ENCODE data around the gene PHF1.
"Not testable (repeated sequence)": the region's sequence is repeated elsewhere in the genome, so short reads cannot be mapped to it uniquely, and the experiment has no call there.

PHF1 gene

DNA sequence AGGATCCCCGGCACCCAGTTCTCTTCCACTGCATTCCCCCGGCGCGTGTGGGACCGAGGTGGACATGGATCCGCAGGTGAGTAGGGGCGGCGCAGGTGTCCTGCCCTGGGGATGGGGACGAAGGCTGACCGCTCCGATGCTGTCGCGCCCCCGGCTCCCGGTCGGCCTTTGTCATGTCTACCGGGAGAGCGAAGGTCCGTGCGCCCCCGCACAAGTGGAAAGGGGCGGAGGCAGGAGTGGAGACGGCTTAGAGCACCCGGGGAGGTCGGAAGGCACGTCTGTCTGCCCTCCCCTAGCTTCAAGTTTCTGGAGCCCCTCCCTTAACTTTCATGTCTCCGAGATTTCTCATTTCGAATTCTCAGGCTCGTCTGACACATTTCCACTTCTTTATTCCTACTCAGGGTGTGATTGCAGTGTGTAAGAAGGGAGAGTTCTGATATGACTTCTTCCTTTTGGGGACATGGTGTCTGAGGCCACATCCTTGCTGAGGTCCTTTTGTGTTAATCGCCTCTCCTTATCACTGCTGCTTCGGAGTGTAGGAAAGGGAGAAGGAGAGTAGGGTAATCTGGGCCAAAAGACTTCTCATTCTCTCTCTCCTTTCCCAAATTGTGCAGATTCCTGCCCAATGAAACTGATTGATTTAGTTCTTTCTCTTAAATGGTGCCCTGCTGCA is 18.8 kb upstream of the PHF1 start:
- DNase-seq (ENCODE audit: low spot score) = peak; percentile 29

DNA sequence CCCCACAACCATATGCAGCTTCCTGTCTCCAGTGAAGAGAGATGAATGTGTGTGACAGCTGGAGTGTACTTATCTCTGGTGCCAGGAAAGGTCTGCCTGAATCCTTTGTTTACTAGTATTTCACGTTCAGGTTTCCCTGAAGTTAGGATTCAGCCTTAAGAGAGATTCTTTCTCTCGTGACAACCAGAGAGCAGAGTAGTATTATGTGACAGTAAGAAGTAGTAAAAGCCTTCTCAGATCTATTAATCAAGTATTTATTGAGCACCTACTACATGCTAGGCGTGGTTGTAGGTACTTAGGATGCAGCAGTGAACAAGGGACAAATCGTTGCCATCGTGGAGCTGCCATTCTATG is 18.2 kb upstream of the PHF1 start:
- DNase-seq (ENCODE audit: low spot score) = no peak

DNA sequence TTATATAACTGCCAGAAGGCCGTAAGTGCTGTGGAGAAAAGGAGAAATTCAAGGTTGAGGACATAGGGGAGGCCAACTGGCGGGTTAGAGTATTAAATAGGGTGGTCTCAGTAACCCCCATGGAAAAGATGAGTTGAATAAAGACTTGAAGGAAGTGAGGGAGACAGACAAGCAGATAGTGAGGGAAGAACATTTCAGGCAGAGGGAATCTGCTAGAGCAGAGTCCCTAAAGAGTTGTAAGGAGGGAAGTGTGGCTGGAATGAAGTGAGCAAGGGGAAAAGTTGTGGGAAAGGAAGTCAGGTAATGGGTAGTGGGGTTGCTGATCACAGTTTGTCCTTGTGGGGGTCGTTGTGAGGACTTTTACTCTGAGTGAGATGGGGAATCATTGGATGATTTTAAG is 17.8 kb upstream of the PHF1 start:
- DNase-seq (ENCODE audit: low spot score) = no peak

DNA sequence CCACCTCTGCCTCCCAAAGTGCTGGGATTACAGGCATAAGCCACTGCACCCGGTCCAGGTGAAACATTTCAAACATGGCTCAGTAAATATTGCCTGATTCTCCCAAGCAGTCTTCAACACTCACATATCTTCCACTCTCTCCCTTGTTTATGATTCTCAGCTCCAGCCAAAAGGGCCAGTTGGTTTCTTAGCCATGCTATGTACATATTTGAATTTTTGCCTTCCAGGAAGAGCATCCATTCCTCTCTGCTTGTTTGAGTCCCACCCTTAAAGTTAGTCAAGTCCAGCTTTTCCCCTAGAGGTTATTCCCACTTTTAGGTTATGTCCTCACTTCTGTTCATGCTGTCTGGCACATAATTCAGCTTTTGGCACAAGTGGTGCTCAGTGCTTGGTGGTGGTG is 13.3 kb upstream of the PHF1 start:
- DNase-seq (ENCODE audit: low spot score) = no peak

DNA sequence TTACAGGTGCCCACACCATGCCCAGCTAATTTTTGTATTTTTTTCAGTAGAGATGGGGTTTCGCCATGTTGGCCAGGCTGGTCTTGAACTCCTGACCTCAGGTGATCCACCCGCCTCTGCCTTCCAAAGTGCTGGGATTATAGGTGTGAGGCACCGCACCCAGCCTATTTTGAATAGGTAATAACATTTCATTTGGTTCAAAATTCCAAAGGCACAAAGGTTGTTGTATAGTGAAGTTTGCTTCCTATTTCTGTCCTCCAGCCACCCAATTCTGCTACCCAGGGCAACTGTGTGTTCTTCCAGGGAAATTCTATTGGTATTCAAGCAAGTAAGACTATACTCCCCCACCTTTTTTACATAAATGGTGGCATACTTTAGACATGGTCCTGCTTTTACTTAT is 12.2 kb upstream of the PHF1 start:
- DNase-seq (ENCODE audit: low spot score) = not testable (repeated sequence)

DNA sequence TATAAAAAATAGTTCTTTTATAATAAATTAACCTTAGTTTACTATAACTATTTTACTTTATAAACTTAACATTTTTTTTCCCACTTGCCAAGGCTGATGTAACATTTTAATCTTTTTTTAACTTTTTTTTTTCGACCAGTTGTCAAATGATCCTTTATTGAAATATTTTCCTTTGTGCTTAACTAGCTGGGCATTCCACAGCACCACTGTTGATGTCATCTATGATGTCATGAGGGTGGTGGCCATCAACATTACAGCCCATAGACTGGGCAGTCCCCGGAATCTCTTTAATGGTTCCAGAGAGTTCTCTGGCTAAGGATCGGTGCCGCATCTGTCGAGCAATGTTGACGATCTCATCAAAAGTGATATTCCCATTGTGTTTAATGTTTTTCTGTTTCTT is 10.9 kb upstream of the PHF1 start:
- not testable (repeated sequence) for DNase-seq (ENCODE audit: low spot score)

DNA sequence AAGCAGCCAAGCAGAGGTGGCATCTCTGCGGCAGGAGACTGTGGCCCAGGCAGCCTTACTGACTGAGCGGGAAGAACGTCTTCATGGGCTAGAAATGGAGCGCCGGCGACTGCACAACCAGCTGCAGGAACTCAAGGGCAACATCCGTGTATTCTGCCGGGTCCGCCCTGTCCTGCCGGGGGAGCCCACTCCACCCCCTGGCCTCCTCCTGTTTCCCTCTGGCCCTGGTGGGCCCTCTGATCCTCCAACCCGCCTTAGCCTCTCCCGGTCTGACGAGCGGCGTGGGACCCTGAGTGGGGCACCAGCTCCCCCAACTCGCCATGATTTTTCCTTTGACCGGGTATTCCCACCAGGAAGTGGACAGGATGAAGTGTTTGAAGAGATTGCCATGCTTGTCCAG is 5.9 kb upstream of the PHF1 start:
- no peak for DNase-seq (ENCODE audit: low spot score)

DNA sequence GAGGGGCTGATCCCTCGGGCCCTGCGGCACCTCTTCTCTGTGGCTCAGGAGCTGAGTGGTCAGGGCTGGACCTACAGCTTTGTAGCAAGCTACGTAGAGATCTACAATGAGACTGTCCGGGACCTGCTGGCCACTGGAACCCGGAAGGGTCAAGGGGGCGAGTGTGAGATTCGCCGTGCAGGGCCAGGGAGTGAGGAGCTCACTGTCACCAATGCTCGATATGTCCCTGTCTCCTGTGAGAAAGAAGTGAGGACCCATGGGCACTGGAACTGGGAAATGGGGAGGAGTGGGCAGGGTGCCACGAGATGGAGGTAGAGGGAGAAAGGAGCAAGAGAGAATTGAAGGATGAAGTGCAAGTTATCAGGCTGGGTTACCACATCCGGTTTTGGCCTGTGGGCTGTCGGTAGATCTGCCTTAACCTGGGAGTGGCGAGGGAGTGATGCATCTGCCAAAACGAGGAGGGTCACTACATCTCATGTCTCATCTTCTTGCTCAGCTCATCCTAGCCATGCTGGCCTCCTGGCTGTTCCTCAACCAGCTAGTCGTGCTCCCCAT is 5.4 kb upstream of the PHF1 start:
- no peak for DNase-seq (ENCODE audit: low spot score)

DNA sequence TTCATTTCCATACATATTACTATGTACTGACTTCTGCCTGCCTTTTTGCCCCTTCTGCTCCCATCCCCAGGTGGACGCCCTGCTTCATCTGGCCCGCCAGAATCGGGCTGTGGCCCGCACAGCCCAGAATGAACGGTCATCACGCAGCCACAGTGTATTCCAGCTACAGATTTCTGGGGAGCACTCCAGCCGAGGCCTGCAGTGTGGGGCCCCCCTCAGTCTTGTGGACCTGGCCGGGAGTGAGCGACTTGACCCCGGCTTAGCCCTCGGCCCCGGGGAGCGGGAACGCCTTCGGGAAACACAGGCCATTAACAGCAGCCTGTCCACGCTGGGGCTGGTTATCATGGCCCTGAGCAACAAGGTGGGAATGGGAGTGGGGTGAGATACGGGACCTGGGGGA is 4.7 kb upstream of the PHF1 start:
- no peak for DNase-seq (ENCODE audit: low spot score)

DNA sequence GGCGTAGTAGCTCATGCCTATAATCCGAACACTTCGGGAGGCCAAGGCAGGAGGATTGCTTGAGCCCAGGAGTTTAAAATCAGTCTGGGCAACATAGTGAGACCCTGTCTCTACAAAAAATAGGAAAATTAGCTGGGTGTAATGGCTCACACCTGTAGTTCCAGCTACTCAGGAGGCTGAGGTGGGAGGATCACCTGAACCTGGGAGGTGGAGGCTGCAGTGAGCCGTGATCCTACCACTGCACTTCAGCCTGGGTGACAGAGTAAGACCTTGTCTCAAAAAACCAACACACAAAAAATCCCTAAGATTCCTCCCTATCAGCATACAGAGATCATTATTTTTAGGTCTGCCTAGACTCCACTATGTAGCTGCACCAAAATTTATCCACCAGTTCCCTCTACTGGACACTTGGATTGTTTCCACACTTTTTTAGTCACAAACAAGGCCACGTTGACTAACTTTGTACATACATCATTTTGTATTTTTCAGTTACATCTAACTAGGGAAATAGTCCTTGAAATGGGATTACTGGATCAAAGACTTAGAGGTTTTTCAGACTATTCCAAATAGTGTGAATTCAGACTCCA is 3.6 kb upstream of the PHF1 start:
- DNase-seq (ENCODE audit: low spot score) = no peak

DNA sequence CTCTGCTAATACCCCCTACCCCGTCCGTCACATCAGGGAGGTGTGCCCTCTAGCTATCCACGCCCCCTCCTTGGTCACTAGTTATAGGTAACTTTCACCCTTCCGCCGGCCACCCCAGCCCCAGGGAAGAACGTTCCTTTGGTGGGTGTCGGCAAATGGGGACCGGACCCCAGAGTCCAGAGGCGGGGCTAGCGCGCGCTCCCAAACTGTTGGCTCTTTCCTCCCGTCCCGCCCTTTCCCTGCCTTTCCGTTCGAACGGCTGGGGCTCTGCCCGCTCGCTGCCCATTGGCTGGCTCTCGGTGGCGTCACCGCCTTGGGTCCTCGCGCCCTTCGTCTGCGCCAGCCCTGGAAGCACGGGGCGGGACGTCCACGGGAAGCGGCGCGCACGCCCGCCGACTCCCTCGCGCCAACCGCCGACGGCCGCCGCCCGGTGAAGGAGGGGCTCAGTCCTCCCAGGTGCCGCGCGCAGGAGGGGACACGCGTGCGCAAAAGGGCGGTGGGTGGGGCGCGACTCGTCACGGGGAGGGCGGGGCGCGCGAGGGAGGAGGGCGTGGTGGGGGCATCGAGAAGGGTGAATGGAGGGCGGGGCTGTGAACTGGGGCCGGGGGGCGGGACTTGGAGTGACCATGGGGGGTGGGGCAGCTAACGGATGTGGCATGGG is 634 bp upstream of the PHF1 start:
- DNase-seq (ENCODE audit: low spot score) = peak; percentile 96

DNA sequence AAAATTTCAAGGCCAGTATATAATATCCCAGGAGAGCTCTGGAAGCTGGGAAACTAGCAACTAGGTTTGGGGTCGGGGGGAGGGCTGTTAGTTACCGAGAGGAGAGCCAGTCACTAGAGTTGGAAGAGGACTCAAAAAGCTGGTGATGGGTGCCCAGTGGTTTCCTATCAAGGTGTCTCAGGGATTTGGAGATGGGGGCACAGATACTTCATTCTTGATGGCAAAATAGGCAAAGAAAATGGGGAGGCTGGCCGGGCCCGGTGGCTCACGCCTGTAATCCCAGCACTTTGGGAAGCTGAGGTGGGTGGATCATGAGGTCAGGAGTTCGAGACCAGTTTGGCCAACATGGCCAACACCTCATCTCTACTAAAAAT is 805 bp downstream of the PHF1 start:
- no peak for DNase-seq (ENCODE audit: low spot score)

DNA sequence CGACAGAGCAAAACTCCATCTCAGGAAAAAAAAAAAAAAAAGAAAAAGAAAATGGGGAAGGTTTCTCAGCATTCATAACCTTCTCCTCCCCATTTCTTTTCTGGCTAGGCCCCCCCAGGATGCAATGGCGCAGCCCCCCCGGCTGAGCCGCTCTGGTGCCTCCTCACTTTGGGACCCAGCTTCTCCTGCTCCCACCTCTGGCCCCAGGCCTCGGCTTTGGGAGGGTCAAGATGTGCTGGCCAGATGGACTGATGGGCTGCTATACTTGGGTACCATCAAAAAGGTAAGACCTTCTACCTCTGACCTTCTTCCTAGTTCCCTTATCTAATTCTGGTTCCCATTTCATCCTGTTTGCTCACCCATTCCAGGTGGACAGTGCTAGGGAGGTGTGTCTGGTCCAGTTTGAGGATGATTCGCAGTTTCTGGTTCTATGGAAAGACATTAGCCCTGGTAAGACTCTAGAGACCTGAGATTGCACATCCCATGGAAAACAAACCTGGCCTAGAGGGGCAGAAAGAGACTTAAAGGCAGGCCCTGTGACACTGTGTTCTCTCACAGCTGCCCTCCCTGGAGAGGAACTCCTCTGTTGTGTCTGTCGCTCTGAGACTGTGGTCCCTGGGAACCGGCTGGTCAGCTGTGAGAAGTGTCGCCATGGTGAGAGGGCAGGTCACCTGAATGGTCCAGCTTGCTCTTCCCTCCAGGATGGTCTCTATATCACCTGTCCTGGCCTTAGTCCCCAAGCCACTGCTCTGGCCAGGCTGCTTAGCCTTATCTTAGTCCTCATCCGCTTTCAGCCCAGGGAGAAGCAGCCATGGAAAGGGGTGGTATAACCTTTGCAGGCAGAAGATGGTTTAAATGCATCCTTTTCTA is 1.6 kb downstream of the PHF1 start:
- DNase-seq (ENCODE audit: low spot score) = no peak

DNA sequence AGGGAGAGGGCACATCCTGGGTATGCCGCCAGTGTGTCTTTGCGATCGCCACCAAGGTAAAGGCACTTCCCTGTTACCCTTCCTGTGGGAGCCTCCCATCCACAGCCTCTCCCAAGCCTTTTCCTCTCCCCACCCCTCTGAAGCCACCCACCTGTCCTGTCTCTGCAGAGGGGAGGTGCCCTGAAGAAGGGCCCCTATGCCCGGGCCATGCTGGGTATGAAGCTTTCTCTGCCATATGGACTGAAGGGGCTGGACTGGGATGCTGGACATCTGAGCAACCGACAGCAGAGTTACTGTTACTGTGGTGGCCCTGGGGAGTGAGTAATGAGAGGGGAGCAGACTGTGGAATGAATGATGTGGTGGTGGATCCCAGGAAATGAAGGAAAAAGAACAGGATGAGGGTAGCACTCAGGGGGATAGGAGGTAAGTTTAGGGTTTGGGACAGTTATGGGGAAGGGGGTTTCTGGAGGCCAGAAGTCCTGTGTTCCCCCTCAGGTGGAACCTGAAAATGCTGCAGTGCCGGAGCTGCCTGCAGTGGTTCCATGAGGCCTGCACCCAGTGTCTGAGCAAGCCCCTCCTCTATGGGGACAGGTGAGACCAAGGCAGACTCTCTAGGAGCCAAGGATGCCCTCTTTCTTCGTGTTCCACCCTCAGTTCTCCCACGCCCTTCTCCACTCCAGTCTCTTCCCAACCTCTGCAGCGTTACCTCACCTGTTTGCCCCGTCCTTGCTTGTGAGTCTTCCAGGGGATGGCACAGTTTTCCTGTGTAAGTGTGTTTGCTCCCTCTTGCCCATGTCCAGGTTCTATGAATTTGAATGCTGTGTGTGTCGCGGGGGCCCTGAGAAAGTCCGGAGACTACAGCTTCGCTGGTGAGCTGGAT is 2.7 kb downstream of the PHF1 start:
- DNase-seq (ENCODE audit: low spot score) = no peak

DNA sequence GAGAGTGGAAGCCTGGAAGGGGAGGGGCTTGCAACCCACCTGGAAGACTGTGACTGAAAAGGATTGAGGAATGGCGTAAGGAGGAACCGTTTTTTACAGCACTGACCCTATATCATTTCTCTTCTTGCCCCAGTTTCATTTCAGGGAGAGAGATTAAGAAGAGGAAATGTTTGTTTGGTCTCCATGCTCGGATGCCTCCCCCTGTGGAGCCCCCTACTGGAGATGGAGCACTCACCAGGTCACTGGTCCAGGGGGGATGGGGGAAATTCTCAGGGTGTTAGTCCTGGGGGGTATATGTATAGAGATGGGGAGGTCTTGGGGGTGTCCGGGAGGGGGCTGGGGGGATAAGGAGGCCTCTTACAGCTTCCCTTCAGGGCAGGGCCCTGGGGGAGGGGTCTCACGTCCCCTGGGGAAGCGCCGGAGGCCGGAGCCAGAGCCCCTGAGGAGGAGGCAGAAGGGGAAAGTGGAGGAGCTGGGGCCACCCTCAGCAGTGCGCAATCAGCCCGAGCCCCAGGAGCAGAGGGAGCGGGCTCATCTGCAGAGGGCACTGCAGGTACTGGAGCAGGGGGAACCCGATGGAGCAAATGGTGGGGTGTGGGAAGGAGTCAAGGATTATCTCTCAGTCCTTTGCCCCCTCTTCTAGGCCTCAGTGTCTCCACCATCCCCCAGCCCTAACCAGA is 3.9 kb downstream of the PHF1 start:
- no peak for DNase-seq (ENCODE audit: low spot score)

DNA sequence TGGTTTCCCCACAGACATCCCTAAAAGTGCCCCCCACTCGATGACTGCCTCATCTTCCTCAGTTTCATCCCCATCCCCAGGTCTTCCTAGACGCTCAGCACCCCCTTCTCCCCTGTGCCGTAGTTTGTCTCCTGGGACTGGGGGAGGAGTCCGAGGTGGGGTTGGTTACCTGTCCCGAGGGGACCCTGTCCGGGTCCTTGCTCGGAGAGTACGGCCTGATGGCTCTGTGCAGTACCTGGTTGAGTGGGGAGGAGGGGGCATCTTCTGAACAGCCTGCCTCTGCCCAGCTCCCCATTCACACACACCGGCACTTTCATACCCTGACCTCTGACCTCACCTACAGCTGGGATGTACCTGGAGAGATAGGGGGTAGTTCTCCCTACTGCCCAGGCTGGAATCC is 5.0 kb downstream of the PHF1 start:
- DNase-seq (ENCODE audit: low spot score) = no peak

DNA sequence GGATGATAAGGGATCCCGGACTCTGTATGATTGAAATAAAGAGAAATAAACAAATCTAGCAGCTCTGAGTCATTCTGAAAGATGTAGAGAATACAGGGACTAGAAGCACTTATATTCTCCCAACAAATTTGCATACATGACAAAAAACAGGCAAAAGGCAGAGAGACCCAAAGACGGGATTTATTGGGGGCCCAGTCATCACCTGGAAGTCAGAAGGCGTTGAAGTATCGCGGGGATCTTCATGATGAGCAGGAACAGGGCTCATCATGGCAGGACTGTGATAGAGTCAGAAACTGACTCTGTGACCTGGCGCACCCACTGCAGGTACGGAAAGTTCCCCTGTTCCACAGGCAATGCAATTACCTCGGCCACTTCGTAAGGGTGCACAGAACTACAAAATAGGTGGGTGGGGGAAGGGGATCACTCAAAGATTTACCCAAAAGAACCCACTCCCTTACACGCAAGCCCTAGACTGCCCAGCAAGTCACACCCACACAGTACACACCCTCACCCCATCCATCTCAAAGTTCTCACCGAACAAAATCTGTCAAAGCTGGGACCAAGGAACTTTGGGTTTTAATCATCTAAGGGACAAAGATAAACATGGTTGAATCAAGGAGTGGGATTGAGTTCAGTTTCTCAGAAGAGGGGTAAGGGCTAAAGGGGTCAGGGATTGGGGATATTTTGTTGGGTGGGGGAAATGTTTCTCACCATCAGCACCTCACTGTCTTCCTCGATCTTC is 5.7 kb downstream of the PHF1 start:
- DNase-seq (ENCODE audit: low spot score) = no peak

DNA sequence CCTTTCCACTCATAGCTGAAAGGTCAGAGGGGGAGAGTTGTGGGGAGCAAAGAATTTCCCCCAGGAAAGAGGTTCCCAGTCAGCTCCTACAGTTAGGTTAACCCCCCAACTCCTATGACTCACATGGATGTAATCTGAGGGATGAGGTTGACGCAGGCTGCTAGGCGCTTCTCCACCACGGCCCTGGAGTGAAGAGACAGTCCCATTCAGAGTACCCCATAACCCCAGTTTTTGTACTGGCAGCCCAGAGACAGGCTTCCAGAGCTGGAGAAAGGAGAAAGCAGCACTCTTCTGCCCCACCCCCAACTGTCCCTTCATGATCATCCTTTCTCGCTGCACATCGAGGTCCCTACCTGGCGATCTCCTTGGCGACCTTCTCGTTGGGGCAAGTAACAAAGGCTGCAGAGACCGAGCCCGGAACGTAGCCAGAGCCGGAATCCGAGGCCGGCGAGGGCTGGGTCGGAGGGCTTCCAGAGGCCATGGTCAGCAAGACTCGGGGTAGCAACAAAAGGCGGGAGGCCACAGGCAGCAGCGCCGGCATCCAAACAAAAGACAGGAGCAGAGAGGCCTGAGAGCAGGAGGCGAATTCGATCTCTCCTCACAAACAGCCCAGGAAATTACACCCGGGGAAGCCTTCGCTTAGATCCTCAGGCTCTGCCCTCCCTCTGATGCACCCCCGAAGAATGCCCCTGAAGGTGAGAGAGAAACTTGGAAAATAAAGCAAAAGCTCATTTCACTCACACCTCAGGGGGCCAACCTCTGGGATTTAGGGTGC is 6.5 kb downstream of the PHF1 start:
- DNase-seq (ENCODE audit: low spot score) = no peak

DNA sequence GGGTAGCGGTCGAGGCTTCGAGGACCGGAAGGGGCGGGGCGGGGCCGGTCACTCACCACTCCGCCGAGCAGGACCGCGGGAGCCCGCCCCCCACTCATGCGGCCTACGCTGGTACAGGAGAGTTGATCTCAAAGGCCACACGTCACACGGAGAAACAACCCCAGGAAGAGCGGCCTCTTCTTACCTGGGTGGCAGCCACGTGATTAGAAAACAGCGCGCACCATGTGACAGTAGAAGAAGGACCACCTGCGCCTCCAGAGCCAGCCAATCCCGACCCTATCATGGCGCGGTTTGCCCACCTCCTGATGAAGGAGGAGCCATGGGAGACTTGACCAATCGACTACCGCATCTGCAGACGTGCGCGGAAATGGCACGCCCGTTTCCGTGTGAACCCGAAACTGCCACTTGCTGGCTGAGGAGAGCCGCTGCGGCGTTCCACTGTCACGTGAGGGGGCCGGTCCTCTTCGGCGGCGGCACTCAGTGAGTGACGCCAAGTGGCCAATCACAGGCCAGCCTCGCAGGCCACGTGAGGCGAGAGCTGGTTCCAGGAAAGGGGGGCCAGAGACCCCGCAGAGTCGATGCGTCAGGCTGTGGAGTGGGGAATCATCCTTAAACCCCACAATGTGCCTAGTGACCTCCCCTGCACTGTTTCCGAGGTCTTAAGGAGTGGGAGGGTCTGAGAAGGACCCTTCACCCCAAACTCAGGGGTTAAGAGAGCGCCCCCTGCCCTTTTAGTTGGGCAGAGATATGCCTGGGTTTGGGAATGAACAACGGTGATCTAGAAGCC is 7.3 kb downstream of the PHF1 start, which contains the start of gene CUTA:
Gene CUTA, minus strand, starts transcription at position 205 of the 787 bp plus-strand sequence. Its CDS starts 107 bp downstream, at position 98.
- peak; percentile 99 for DNase-seq (ENCODE audit: low spot score)

Data from hematopoietic multipotent progenitor cell treated with erythropoietin and hydrocortisone succinate and interleukin-3 and kit ligand, for 15 days (in vitro differentiated cells).